ENCODE measurements around the gene SSH2.
"Not testable (repeated sequence)": the region's sequence is repeated elsewhere in the genome, so short reads cannot be mapped to it uniquely, and the experiment has no call there.

Gene SSH2

GRCh38 chr17:29697371-29697770 is 232.7 kb downstream of the SSH2 start:
- DNase-seq, result no peak

GRCh38 chr17:29694918-29695563 is 235.0 kb downstream of the SSH2 start:
- DNase-seq, result no peak

GRCh38 chr17:29693751-29694150 is 236.3 kb downstream of the SSH2 start:
- no peak for DNase-seq

- DNase-seq, result no peak
Measured at GRCh38 chr17:29687596-29687995, 242.4 kb downstream of the SSH2 start.

- DNase-seq, result no peak
Measured at GRCh38 chr17:29686993-29687590, 242.9 kb downstream of the SSH2 start.

- DNase-seq, result no peak
Measured at GRCh38 chr17:29683481-29683880, 246.5 kb downstream of the SSH2 start.

- no peak for DNase-seq
Measured at GRCh38 chr17:29682987-29683386, 247.0 kb downstream of the SSH2 start.

GRCh38 chr17:29682054-29682453 is 248.0 kb downstream of the SSH2 start:
- no peak for DNase-seq

- no peak for DNase-seq
Measured at GRCh38 chr17:29677824-29678223, 252.2 kb downstream of the SSH2 start.

GRCh38 chr17:29677221-29677791 is 252.7 kb downstream of the SSH2 start:
- DNase-seq, result no peak

GRCh38 chr17:29675961-29676360 is 254.1 kb downstream of the SSH2 start:
- not testable (repeated sequence) for DNase-seq

GRCh38 chr17:29674281-29674680 is 255.7 kb downstream of the SSH2 start:
- no peak for DNase-seq

GRCh38 chr17:29671661-29672060 is 258.4 kb downstream of the SSH2 start:
- DNase-seq, result no peak

GRCh38 chr17:29669266-29669665 is 260.8 kb downstream of the SSH2 start:
- no peak for DNase-seq

GRCh38 chr17:29667969-29668368 is 262.1 kb downstream of the SSH2 start:
- DNase-seq, result no peak

GRCh38 chr17:29665481-29665810 is 264.6 kb downstream of the SSH2 start:
- no peak for DNase-seq

- DNase-seq, result no peak
Measured at GRCh38 chr17:29664743-29665480, 265.1 kb downstream of the SSH2 start.

- no peak for DNase-seq
Measured at GRCh38 chr17:29663155-29663554, 266.9 kb downstream of the SSH2 start.

GRCh38 chr17:29661213-29661612 is 268.8 kb downstream of the SSH2 start:
- DNase-seq, result no peak

GRCh38 chr17:29659155-29659554 is 270.9 kb downstream of the SSH2 start:
- DNase-seq, result no peak

- DNase-seq, result no peak
Measured at GRCh38 chr17:29655323-29655722, 274.7 kb downstream of the SSH2 start.

GRCh38 chr17:29653995-29654714 is 275.9 kb downstream of the SSH2 start:
- no peak for DNase-seq

GRCh38 chr17:29652976-29653375 is 277.1 kb downstream of the SSH2 start:
- no peak for DNase-seq

Measured in NCI-H1092 (cell line).